HFF-Myc (cell line): ENCODE measurements around the gene PTPRM.

Experiments
- DNase-seq: peaks from one replicate; pipeline ENCODE4 v3.0.0-alpha.2; 2011; ENCODE audit warnings: low read depth; ENCODE audit errors: extremely low read depth
- H3K4me3 ChIP-seq: replicated peaks from 2 replicates; pipeline ENCODE4 v1.5.1; 2011; ENCODE audit warnings: low read depth, mild to moderate bottlenecking, control low read depth, low read length
- CTCF ChIP-seq: IDR thresholded peaks from 2 replicates; pipeline ENCODE4 v1.5.1; 2012; ENCODE audit warnings: mild to moderate bottlenecking, low read depth, low read length, control low read depth; ENCODE audit errors: missing control alignments

Gene PTPRM

GRCh38 chr18:8175501-8176061 lies 608.5 kb downstream of the PTPRM start:
- no peak overlapping the region for H3K4me3 ChIP-seq
- DNase-seq = no peak
- TF ChIP-seq CTCF = no peak

- no peak for TF ChIP-seq CTCF
- H3K4me3 ChIP-seq = no peak overlapping the region
- DNase-seq = no peak
Measured at GRCh38 chr18:8176109-8176508, 609.0 kb downstream of the PTPRM start.

DNA sequence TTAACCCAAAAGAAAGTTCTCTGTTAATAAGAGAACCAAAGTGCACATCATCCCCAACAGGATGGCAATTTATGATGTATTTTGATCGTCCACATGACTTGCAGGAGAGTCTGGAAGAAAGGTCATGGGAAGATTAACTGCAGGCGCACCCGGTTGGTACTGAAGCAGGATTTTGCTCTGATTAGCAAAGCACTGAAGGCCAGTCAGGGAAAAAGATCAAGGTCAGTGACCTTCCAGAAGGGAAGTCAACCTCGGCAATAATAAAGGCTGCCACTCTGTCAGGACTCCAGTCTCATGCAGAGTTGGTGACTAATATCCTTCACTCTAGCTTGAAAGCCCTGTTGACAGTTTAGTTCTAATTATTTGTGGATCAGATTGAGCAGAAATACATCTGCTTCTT lies 609.4 kb downstream of the PTPRM start:
- DNase-seq = no peak
- TF ChIP-seq CTCF = no peak
- H3K4me3 ChIP-seq = no peak overlapping the region

- TF ChIP-seq CTCF = no peak
- no peak for DNase-seq
- no peak overlapping the region for H3K4me3 ChIP-seq
Measured at GRCh38 chr18:8177330-8178016, 610.4 kb downstream of the PTPRM start.

DNA sequence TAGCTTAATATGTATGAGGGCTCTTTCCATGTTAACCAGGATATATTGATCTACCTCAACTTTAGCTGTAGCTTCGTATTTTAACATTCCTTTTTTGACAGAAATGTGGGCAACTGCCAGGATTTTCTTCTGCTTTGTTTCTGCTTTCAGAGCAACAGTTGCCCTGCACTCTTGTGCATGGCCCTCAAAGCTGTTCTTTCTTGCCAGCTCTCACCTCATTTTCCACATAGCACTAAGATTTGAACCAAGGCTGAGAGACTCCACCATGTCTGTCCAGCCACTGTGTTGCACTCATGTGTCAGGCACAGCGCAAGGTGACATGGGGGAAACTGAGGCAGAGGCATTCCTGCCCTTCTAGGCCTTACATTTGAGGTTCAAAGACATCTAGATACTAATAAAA lies 619.3 kb downstream of the PTPRM start:
- H3K4me3 ChIP-seq = no peak overlapping the region
- DNase-seq = no peak
- TF ChIP-seq CTCF = no peak

GRCh38 chr18:8188184-8188583 lies 621.1 kb downstream of the PTPRM start:
- DNase-seq = no peak

More at GRCh38 chr18:8188184-8188583, 621.1 kb downstream of the PTPRM start:
- H3K4me3 ChIP-seq = no peak overlapping the region
- no peak for TF ChIP-seq CTCF
